Vagina (tissue), 2 donors: ENCODE measurements around the gene CXCL16.

ENCODE experiments used
- POLR2A ChIP-seq, 2 donors: fragments of 450-650 bp; IDR thresholded peaks; one replicate each; pipeline ENCODE4 v1.6.1; 2017; ENCODE audit warnings: antibody characterized with exemption in 2 of 2, mild to moderate bottlenecking in 2 of 2, moderate library complexity in 2 of 2
- POLR2AphosphoS5 ChIP-seq, 2 donors: sonication (generic); formaldehyde crosslinking; IDR thresholded peaks; one replicate each; pipeline ENCODE4 v1.9.0; 2017; ENCODE audit warnings: antibody characterized with exemption in 2 of 2, mild to moderate bottlenecking in 2 of 2, low read depth in 1 of 2; ENCODE audit not compliant: insufficient read depth in 1 of 2
- TF ChIP-seq, protein P1 (sequence below), 3 experiments: fragments of 450-650 bp in 2 of 3; fragments of 200-600 bp in 1 of 3; sonication (generic) in 1 of 3; IDR thresholded peaks; one replicate each; pipeline ENCODE4 v1.5.1; 2017 to 2019; ENCODE audit warnings: antibody characterized with exemption in 3 of 3, mild to moderate bottlenecking in 2 of 3, moderate library complexity in 2 of 3

DNA sequence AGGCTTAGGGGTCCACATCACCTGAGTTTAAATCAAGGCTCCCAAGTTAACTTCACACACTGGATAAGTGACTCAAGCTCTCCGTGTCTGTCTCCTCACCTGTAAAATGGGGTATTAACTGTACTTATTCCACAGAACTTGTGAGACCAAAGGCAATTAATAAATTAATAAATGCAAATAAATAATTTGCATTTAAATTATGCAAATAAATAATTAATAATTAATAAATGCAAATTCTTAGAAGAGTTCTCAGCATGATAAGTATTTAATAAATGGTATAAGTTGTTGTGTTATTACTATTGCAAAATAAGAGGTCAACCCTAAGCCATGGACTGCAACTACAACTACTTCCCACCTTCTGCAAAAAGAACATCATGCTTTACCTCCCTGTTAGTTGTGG is 13.7 kb upstream of the CXCL16 start:
- TF ChIP-seq, protein P1, sequence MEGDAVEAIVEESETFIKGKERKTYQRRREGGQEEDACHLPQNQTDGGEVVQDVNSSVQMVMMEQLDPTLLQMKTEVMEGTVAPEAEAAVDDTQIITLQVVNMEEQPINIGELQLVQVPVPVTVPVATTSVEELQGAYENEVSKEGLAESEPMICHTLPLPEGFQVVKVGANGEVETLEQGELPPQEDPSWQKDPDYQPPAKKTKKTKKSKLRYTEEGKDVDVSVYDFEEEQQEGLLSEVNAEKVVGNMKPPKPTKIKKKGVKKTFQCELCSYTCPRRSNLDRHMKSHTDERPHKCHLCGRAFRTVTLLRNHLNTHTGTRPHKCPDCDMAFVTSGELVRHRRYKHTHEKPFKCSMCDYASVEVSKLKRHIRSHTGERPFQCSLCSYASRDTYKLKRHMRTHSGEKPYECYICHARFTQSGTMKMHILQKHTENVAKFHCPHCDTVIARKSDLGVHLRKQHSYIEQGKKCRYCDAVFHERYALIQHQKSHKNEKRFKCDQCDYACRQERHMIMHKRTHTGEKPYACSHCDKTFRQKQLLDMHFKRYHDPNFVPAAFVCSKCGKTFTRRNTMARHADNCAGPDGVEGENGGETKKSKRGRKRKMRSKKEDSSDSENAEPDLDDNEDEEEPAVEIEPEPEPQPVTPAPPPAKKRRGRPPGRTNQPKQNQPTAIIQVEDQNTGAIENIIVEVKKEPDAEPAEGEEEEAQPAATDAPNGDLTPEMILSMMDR (IDR thresholded peaks at IDR 0.05): no peak
- TF ChIP-seq POLR2A (IDR thresholded peaks at IDR 0.05) (no peak), POLR2AphosphoS5 (IDR thresholded peaks at IDR 0.05; ENCODE audit: insufficient read depth in 1 of 2, low read depth in 1 of 2) (no peak)
